Fibroblast of lung (primary cell): ENCODE data around the gene WRAP73. TPM values are rescaled to one million over a fixed set of nuclear protein-coding genes. Genes with fewer than 3 reads are reported as not detected.
"Not testable (repeated sequence)": the region's sequence is repeated elsewhere in the genome, so short reads cannot be mapped to it uniquely, and the experiment has no call there.

Experiments used
- DNase-seq, 2 donors: peaks; one replicate each; pipeline versions ENCODE4 v3.0.0 to v3.0.0-alpha.2; 2010; ENCODE audit warnings: low read depth in 2 of 2
- H2AFZ ChIP-seq: 2 replicates; pipeline ENCODE4 v1.5.1; 2012; ENCODE audit warnings: low read length, control low read depth, inconsistent platforms
- H3K27ac ChIP-seq: 2 replicates; pipeline ENCODE4 v1.5.1; 2011; ENCODE audit warnings: low read length, control low read depth; ENCODE audit not compliant: insufficient read depth
- H3K27me3 ChIP-seq: 2 replicates; pipeline ENCODE4 v1.5.1; 2011; ENCODE audit warnings: mild to moderate bottlenecking, low read length; ENCODE audit not compliant: control insufficient read depth, insufficient read depth
- H3K36me3 ChIP-seq: 2 replicates; pipeline ENCODE4 v1.5.1; 2011; ENCODE audit warnings: low read length; ENCODE audit not compliant: control insufficient read depth, insufficient read depth
- H3K4me1 ChIP-seq: 2 replicates; pipeline ENCODE4 v1.5.1; 2011; ENCODE audit warnings: low read length; ENCODE audit not compliant: control insufficient read depth, insufficient read depth; ENCODE audit errors: extremely low read depth
- H3K4me2 ChIP-seq: 2 replicates; pipeline ENCODE4 v1.5.1; 2011; ENCODE audit warnings: low read length, control low read depth; ENCODE audit not compliant: insufficient read depth; ENCODE audit errors: extremely low read depth
- H3K4me3 ChIP-seq, 4 experiments: fragments of 200-600 bp in 1 of 4; sonication (generic) in 1 of 4; replicated peaks in 1 of 4; 2 replicates each; pipeline ENCODE4 v1.5.1; 2011 to 2016; ENCODE audit warnings: low read length in 4 of 4, low read depth in 3 of 4, mild to moderate bottlenecking in 3 of 4, control low read depth in 2 of 4, inconsistent platforms in 1 of 4, mixed read lengths in 1 of 4; ENCODE audit not compliant: insufficient read depth in 1 of 4; ENCODE audit errors: control extremely low read depth in 1 of 4
- H3K79me2 ChIP-seq: 2 replicates; pipeline ENCODE4 v1.5.1; 2012; ENCODE audit warnings: mild to moderate bottlenecking, low read length, inconsistent platforms; ENCODE audit not compliant: control insufficient read depth, insufficient read depth
- H3K9ac ChIP-seq: 2 replicates; pipeline ENCODE4 v1.5.1; 2011; ENCODE audit warnings: mild to moderate bottlenecking, low read length, control low read depth; ENCODE audit not compliant: insufficient read depth
- H3K9me3 ChIP-seq: 2 replicates; pipeline ENCODE4 v1.5.1; 2012; ENCODE audit warnings: low read depth, low read length; ENCODE audit not compliant: control insufficient read depth, insufficient read depth
- H4K20me1 ChIP-seq: 2 replicates; pipeline ENCODE4 v1.5.1; 2011; ENCODE audit warnings: low read length; ENCODE audit not compliant: control insufficient read depth, insufficient read depth; ENCODE audit errors: extremely low read depth
- EZH2 ChIP-seq: IDR thresholded peaks from 2 replicates; pipeline ENCODE4 v1.5.1; 2012; ENCODE audit warnings: low read length, control low read depth, mild to moderate bottlenecking; ENCODE audit errors: missing control alignments
- polyA plus RNA-seq, 2 donors: library from polyadenylated mRNA; depleted of rRNA in 1 of 2; stranded (reverse) in 1 of 2; unstranded in 1 of 2; fragments of >200 nt; gene quantifications; 2 replicates each; pipeline ENCODE4 v1.2.1, GENCODE V29; 2011 to 2012; ENCODE audit warnings: missing spikeins in 1 of 2
- total RNA-seq: library from RNA; depleted of rRNA; stranded (reverse); fragments of >200 nt; gene quantifications from 2 replicates; pipeline ENCODE4 v1.2.1, GENCODE V29; 2014
- TF ChIP-seq, protein P1 (sequence below), 2 donors: IDR thresholded peaks in 1 of 2; conservative IDR thresholded peaks in 1 of 2; 1 replicate in 1 of 2; 2 replicates in 1 of 2; pipeline ENCODE4 v1.5.1; 2011 to 2012; ENCODE audit warnings: low read length in 2 of 2, control low read depth in 1 of 2, inconsistent platforms in 1 of 2, low read depth in 1 of 2, mild to moderate bottlenecking in 1 of 2

WRAP73 gene
- total and polyA plus RNA-seq, 2 donors (not counting 1 experiment from before 2014, with no cell fraction given) = 12.0 to 15.0 TPM

- Histone ChIP-seq H3K4me3 (no peak overlapping the region), H4K20me1 (no peaks in the 10 kb centered on the region)
Observed at GRCh38 chr1:3585940-3586568, 63.8 kb downstream of the WRAP73 start.

DNA sequence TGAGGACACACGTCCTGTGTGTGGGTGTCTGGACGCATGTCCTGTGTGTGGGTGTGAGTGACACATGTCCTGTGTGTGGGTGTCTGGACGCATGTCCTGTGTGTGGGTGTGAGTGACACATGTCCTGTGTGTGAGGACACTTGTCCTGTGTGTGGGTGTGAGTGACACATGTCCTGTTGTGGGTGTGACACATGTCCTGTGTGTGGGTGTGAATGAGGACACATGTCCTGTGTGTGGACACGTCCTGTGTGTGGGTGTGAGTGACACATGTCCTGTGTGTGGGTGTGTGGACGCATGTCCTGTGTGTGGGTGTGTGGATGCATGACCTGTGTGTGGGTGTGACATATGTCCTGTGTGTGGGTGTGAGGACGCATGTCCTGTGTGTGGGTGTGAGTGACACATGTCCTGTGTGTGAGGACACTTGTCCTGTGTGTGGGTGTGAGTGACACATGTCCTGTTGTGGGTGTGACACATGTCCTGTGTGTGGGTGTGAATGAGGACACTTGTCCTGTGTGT lies 64.5 kb downstream of the WRAP73 start:
- not testable (repeated sequence) for H3K27me3 ChIP-seq, H3K79me2 ChIP-seq, H3K9me3 ChIP-seq, H3K4me3 ChIP-seq, H3K36me3 ChIP-seq, H4K20me1 ChIP-seq, H3K4me2 ChIP-seq, DNase-seq, H2AFZ ChIP-seq, H3K27ac ChIP-seq, H3K4me1 ChIP-seq, H3K9ac ChIP-seq

More at GRCh38 chr1:3585940-3586568, 63.8 kb downstream of the WRAP73 start:
- no peaks in the 10 kb centered on the region for H3K4me1 ChIP-seq
- no peaks in the 10 kb centered on the region for H3K27me3 ChIP-seq
- H2AFZ ChIP-seq = no peak overlapping the region
- no peaks in the 10 kb centered on the region for H3K36me3 ChIP-seq
- H3K79me2 ChIP-seq = no peaks in the 10 kb centered on the region
- TF ChIP-seq EZH2 = no peak
- TF ChIP-seq, protein P1, sequence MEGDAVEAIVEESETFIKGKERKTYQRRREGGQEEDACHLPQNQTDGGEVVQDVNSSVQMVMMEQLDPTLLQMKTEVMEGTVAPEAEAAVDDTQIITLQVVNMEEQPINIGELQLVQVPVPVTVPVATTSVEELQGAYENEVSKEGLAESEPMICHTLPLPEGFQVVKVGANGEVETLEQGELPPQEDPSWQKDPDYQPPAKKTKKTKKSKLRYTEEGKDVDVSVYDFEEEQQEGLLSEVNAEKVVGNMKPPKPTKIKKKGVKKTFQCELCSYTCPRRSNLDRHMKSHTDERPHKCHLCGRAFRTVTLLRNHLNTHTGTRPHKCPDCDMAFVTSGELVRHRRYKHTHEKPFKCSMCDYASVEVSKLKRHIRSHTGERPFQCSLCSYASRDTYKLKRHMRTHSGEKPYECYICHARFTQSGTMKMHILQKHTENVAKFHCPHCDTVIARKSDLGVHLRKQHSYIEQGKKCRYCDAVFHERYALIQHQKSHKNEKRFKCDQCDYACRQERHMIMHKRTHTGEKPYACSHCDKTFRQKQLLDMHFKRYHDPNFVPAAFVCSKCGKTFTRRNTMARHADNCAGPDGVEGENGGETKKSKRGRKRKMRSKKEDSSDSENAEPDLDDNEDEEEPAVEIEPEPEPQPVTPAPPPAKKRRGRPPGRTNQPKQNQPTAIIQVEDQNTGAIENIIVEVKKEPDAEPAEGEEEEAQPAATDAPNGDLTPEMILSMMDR (conservative IDR thresholded peaks at IDR 0.05 in 1 of 2, IDR thresholded peaks at IDR 0.05 in 1 of 2; ENCODE audit: low read depth in 1 of 2, low read length in 2 of 2) = no peak
- H3K27ac ChIP-seq = no peak overlapping the region
- no peak overlapping the region for H3K4me2 ChIP-seq
- no peak for DNase-seq
- H3K9me3 ChIP-seq = no peaks in the 10 kb centered on the region
- no peak overlapping the region for H3K9ac ChIP-seq

DNA sequence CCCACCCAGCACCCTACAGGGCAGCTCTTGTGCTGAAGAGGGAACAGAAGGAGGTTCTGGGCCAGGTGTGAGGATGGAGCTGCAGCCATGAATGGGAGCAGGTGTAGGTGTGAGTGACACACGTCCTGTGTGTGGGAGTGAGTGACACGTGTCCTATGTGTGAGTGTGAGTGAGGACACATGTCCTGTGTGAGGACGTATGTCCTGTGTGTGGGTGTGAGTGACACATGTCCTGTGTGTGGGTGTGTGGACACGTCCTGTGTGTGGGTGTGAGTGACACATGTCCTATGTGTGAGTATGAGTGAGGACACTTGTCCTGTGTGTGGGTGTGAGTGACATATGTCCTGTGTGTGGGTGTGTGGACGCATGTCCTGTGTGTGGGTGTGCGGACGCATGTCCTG lies 65.0 kb downstream of the WRAP73 start:
- H3K4me2 ChIP-seq = no peak overlapping the region
- H3K27ac ChIP-seq = no peak overlapping the region
- no peaks in the 10 kb centered on the region for H3K79me2 ChIP-seq
- no peak overlapping the region for H3K4me3 ChIP-seq
- no peak overlapping the region for H3K9ac ChIP-seq
- H3K9me3 ChIP-seq = no peaks in the 10 kb centered on the region
- TF ChIP-seq, protein P1 (conservative IDR thresholded peaks at IDR 0.05 in 1 of 2, IDR thresholded peaks at IDR 0.05 in 1 of 2; ENCODE audit: low read depth in 1 of 2, low read length in 2 of 2) = no peak
- TF ChIP-seq EZH2 = no peak
- no peaks in the 10 kb centered on the region for H3K27me3 ChIP-seq
- no peak for DNase-seq
- no peaks in the 10 kb centered on the region for H3K36me3 ChIP-seq
- H3K4me1 ChIP-seq = no peaks in the 10 kb centered on the region
- H2AFZ ChIP-seq = no peak overlapping the region
- H4K20me1 ChIP-seq = no peaks in the 10 kb centered on the region

GRCh38 chr1:3583751-3584150 lies 66.2 kb downstream of the WRAP73 start:
- H3K4me1 ChIP-seq, H2AFZ ChIP-seq, H3K79me2 ChIP-seq, H3K36me3 ChIP-seq, H3K9me3 ChIP-seq, H3K27me3 ChIP-seq, DNase-seq, H3K9ac ChIP-seq, H4K20me1 ChIP-seq, H3K4me3 ChIP-seq, H3K4me2 ChIP-seq, H3K27ac ChIP-seq: not testable (repeated sequence)
